Measurements from ENCODE around the gene VAV1. TPM values are rescaled to one million over a fixed set of nuclear protein-coding genes. Genes with fewer than 3 reads are reported as not detected.
A peak's percentile ranks its signal among the peaks of the same experiment; 100 is the strongest.

VAV1 gene
- total and polyA plus RNA-seq, 2 of the 13 experiments (the other 11 are each of a cell fraction or from before 2014, with no cell fraction given): not detected

- TF ChIP-seq, protein P1, sequence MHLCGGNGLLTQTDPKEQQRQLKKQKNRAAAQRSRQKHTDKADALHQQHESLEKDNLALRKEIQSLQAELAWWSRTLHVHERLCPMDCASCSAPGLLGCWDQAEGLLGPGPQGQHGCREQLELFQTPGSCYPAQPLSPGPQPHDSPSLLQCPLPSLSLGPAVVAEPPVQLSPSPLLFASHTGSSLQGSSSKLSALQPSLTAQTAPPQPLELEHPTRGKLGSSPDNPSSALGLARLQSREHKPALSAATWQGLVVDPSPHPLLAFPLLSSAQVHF (CRISPR knock-in tag; IDR thresholded peaks at IDR 0.05): no peak
- TF ChIP-seq SNAPC2 (CRISPR knock-in tag; IDR thresholded peaks at IDR 0.05) (no peak), ZFP82 (CRISPR knock-in tag; IDR thresholded peaks at IDR 0.05; ENCODE audit: borderline replicate concordance) (peak; percentile 79; the same call in 1 of the 2 replicates), ZNF547 (CRISPR knock-in tag; IDR thresholded peaks at IDR 0.05) (no peak), ELF1 (CRISPR knock-in tag; IDR thresholded peaks at IDR 0.05) (peak; percentile 84), ZNF3 (CRISPR knock-in tag; IDR thresholded peaks at IDR 0.05) (no peak), ATF7-NPFF (CRISPR knock-in tag; IDR thresholded peaks at IDR 0.05; ENCODE audit: low read depth) (no peak), ZNF720 (CRISPR knock-in tag; IDR thresholded peaks at IDR 0.05) (no peak), HINFP (CRISPR knock-in tag; IDR thresholded peaks at IDR 0.05; ENCODE audit: low read depth) (no peak), HBP1 (CRISPR knock-in tag; IDR thresholded peaks at IDR 0.05; ENCODE audit: low read depth) (no peak), ZC3H13 (CRISPR knock-in tag; IDR thresholded peaks at IDR 0.05) (0 out of 2 replicates have a peak, but pooled peaks have one; percentile 10), KLF6 (CRISPR knock-in tag; IDR thresholded peaks at IDR 0.05) (peak; percentile 89), CCAR2 (optimal IDR thresholded peaks at IDR 0.05; ENCODE audit: low read depth, low read length) (no peak), ZNF724P (CRISPR knock-in tag; IDR thresholded peaks at IDR 0.05; ENCODE audit: borderline replicate concordance) (no peak), SRSF9 (IDR thresholded peaks at IDR 0.05; ENCODE audit: borderline replicate concordance, insufficient read depth, low read depth, low read length, poor library complexity, severe bottlenecking) (no peak), HOXA9 (CRISPR knock-in tag; IDR thresholded peaks at IDR 0.05; ENCODE audit: borderline replicate concordance) (no peak), HNRNPL (IDR thresholded peaks at IDR 0.05; ENCODE audit: low read depth, low read length) (peak; percentile 87), KDM4B (CRISPR knock-in tag; IDR thresholded peaks at IDR 0.05) (peak; percentile 66; the same call in 1 of the 2 replicates), SUZ12 (IDR thresholded peaks at IDR 0.05; ENCODE audit: low read depth, low read length) (no peak)
- TF ChIP-seq, protein P2, sequence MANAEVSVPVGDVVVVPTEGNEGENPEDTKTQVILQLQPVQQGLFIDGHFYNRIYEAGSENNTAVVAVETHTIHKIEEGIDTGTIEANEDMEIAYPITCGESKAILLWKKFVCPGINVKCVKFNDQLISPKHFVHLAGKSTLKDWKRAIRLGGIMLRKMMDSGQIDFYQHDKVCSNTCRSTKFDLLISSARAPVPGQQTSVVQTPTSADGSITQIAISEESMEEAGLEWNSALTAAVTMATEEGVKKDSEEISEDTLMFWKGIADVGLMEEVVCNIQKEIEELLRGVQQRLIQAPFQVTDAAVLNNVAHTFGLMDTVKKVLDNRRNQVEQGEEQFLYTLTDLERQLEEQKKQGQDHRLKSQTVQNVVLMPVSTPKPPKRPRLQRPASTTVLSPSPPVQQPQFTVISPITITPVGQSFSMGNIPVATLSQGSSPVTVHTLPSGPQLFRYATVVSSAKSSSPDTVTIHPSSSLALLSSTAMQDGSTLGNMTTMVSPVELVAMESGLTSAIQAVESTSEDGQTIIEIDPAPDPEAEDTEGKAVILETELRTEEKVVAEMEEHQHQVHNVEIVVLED (CRISPR knock-in tag; IDR thresholded peaks at IDR 0.05; ENCODE audit: borderline replicate concordance): 0 out of 2 replicates have a peak, but pooled peaks have one; percentile 7
- TF ChIP-seq, protein P3, sequence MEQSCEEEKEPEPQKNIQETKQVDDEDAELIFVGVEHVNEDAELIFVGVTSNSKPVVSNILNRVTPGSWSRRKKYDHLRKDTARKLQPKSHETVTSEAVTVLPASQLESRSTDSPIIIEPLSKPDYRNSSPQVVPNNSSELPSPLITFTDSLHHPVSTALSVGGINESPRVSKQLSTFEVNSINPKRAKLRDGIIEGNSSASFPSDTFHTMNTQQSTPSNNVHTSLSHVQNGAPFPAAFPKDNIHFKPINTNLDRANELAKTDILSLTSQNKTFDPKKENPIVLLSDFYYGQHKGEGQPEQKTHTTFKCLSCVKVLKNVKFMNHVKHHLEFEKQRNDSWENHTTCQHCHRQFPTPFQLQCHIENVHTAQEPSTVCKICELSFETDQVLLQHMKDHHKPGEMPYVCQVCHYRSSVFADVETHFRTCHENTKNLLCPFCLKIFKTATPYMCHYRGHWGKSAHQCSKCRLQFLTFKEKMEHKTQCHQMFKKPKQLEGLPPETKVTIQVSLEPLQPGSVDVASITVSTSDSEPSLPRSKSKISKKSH (CRISPR knock-in tag; IDR thresholded peaks at IDR 0.05; ENCODE audit: borderline replicate concordance): no peak
- TF ChIP-seq, protein P4, sequence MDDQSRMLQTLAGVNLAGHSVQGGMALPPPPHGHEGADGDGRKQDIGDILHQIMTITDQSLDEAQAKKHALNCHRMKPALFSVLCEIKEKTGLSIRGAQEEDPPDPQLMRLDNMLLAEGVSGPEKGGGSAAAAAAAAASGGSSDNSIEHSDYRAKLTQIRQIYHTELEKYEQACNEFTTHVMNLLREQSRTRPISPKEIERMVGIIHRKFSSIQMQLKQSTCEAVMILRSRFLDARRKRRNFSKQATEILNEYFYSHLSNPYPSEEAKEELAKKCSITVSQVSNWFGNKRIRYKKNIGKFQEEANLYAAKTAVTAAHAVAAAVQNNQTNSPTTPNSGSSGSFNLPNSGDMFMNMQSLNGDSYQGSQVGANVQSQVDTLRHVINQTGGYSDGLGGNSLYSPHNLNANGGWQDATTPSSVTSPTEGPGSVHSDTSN (CRISPR knock-in tag; IDR thresholded peaks at IDR 0.05; ENCODE audit: borderline replicate concordance): no peak
Measured at GRCh38 chr19:6730153-6730804, 42.2 kb upstream of the VAV1 start (continued).
